ENCODE measurements around the gene DEPDC4. TPM values are rescaled to one million over a fixed set of nuclear protein-coding genes. Genes with fewer than 3 reads are reported as not detected.
"Not testable (repeated sequence)": the region's sequence is repeated elsewhere in the genome, so short reads cannot be mapped to it uniquely, and the experiment has no call there.

DEPDC4 gene
- total and polyA plus RNA-seq, 2 experiments from 2014 or later: 2.2 to 9.4 TPM

DNA sequence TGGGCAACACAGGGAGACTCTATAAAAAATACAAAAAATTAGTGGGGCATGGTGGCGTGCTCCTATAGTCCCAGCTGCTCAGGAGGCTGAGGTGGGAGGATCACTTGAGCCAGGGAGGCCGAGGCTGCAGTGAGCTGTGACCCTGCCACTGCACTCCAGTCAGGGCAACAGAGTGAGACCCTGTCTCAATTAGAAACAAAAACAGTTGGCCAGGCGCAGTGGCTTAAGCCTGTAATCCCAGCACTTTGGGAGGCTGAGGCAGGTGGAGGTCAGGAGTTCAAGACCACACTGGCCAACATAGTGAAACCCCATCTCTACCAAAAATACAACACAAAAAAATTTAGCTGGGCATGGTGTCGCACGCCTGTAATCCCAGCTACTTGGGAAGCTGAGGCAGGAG lies 1.8 kb downstream of the DEPDC4 start:
- H3K27me3 ChIP-seq (ENCODE audit: insufficient read depth); H3K36me3 ChIP-seq (ENCODE audit: insufficient read depth); H3F3A ChIP-seq (replicated peaks; ENCODE audit: low read depth); H3K4me2 ChIP-seq; H3K4me3 ChIP-seq; H3K4me3 Mint-ChIP-seq; H3K36me3 Mint-ChIP-seq (ENCODE audit: low read depth); H2AFZ ChIP-seq; H3K27ac Mint-ChIP-seq; H3K27me3 Mint-ChIP-seq (ENCODE audit: insufficient read depth, low read depth, poor library complexity); H3K27ac ChIP-seq (ENCODE audit: low read depth); H3K9me3 Mint-ChIP-seq; H3K9me2 ChIP-seq (ENCODE audit: insufficient read depth); H4K20me1 ChIP-seq (replicated peaks; ENCODE audit: insufficient read depth); ATAC-seq; DNase-seq (ENCODE audit: low spot score): not testable (repeated sequence)
- Histone ChIP-seq H3K79me2 (replicated peaks; ENCODE audit: insufficient read depth) (peaks cover 26% of the 10 kb centered on the region), H3K4me1 (ENCODE audit: insufficient read depth) (peaks cover 16% of the 10 kb centered on the region)
- H3K4me1 Mint-ChIP-seq: peaks cover 15% of the 10 kb centered on the region

DNA sequence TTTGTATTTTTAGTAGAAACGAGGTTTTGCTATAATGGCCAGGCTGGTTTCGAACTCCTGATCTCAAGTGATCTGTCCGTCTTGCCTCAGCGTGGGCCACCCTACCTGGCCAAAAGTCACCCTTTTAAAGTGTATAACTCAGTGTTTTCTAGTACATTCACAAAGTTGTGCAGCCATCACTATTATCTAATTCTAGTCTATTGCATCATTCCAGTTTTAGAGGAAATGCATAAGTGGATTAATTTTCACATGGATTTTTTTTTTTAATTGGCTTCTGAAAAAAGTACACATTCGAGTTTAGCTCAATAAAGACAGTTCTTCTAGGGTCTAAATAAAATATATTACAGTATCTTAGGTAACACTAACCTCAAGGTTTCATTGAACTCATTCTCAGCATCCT lies 3.7 kb downstream of the DEPDC4 start:
- peaks cover 2% of the 10 kb centered on the region; the same call in 1 of the 2 replicates for H3K4me1 ChIP-seq (ENCODE audit: insufficient read depth)
- H3K27ac Mint-ChIP-seq: no peak overlapping the region
- DNase-seq (ENCODE audit: low spot score): no peak
- no peak overlapping the region for H3K4me3 ChIP-seq
- peaks cover 2% of the 10 kb centered on the region for H3K4me1 Mint-ChIP-seq
- no peak overlapping the region for H3K27ac ChIP-seq (ENCODE audit: low read depth)
- H3K4me3 Mint-ChIP-seq: no peak overlapping the region
- H3K36me3 ChIP-seq (ENCODE audit: insufficient read depth): no peaks in the 10 kb centered on the region
- no peaks in the 10 kb centered on the region for H3K27me3 ChIP-seq (ENCODE audit: insufficient read depth)
- no peak overlapping the region for H3K4me2 ChIP-seq
- H3K79me2 ChIP-seq (replicated peaks; ENCODE audit: insufficient read depth): peaks cover 6% of the 10 kb centered on the region
- H3K27me3 Mint-ChIP-seq (ENCODE audit: insufficient read depth, low read depth, poor library complexity): peaks cover 8% of the 10 kb centered on the region
- no peak for ATAC-seq
- no peaks in the 10 kb centered on the region for H3K9me2 ChIP-seq (ENCODE audit: insufficient read depth)
- H3K9me3 Mint-ChIP-seq: no peaks in the 10 kb centered on the region
- peaks cover 3% of the 10 kb centered on the region; the same call in 1 of the 2 replicates for H4K20me1 ChIP-seq (replicated peaks; ENCODE audit: insufficient read depth)
- no peaks in the 10 kb centered on the region for H3F3A ChIP-seq (replicated peaks; ENCODE audit: low read depth)
- H3K36me3 Mint-ChIP-seq (ENCODE audit: low read depth): no peaks in the 10 kb centered on the region; the same call in 2 of the 3 replicates
- no peak overlapping the region for H2AFZ ChIP-seq
- TF ChIP-seq NANOG (IDR thresholded peaks at IDR 0.05; ENCODE audit: borderline replicate concordance) (no peak), ZNF114 (CRISPR knock-in tag; IDR thresholded peaks at IDR 0.05) (no peak), POLR2AphosphoS5 (IDR thresholded peaks at IDR 0.05; ENCODE audit: low read depth) (no peak), EZH2phosphoT487 (IDR thresholded peaks at IDR 0.05; ENCODE audit: unreplicated experiment) (no peak), JUNB (IDR thresholded peaks at IDR 0.05; ENCODE audit: unreplicated experiment) (no peak), EZH2 (IDR thresholded peaks at IDR 0.05; ENCODE audit: low read depth, unreplicated experiment) (no peak), CREB1 (CRISPR knock-in tag; IDR thresholded peaks at IDR 0.05; ENCODE audit: low read depth) (no peak), ZNF331 (CRISPR knock-in tag; IDR thresholded peaks at IDR 0.05; ENCODE audit: low read depth) (no peak)
- TF ChIP-seq, protein P1, sequence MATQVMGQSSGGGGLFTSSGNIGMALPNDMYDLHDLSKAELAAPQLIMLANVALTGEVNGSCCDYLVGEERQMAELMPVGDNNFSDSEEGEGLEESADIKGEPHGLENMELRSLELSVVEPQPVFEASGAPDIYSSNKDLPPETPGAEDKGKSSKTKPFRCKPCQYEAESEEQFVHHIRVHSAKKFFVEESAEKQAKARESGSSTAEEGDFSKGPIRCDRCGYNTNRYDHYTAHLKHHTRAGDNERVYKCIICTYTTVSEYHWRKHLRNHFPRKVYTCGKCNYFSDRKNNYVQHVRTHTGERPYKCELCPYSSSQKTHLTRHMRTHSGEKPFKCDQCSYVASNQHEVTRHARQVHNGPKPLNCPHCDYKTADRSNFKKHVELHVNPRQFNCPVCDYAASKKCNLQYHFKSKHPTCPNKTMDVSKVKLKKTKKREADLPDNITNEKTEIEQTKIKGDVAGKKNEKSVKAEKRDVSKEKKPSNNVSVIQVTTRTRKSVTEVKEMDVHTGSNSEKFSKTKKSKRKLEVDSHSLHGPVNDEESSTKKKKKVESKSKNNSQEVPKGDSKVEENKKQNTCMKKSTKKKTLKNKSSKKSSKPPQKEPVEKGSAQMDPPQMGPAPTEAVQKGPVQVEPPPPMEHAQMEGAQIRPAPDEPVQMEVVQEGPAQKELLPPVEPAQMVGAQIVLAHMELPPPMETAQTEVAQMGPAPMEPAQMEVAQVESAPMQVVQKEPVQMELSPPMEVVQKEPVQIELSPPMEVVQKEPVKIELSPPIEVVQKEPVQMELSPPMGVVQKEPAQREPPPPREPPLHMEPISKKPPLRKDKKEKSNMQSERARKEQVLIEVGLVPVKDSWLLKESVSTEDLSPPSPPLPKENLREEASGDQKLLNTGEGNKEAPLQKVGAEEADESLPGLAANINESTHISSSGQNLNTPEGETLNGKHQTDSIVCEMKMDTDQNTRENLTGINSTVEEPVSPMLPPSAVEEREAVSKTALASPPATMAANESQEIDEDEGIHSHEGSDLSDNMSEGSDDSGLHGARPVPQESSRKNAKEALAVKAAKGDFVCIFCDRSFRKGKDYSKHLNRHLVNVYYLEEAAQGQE (IDR thresholded peaks at IDR 0.05; ENCODE audit: unreplicated experiment): no peak
- TF ChIP-seq, protein P2, sequence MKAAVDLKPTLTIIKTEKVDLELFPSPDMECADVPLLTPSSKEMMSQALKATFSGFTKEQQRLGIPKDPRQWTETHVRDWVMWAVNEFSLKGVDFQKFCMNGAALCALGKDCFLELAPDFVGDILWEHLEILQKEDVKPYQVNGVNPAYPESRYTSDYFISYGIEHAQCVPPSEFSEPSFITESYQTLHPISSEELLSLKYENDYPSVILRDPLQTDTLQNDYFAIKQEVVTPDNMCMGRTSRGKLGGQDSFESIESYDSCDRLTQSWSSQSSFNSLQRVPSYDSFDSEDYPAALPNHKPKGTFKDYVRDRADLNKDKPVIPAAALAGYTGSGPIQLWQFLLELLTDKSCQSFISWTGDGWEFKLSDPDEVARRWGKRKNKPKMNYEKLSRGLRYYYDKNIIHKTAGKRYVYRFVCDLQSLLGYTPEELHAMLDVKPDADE (IDR thresholded peaks at IDR 0.05): no peak
- TF ChIP-seq, protein P3, sequence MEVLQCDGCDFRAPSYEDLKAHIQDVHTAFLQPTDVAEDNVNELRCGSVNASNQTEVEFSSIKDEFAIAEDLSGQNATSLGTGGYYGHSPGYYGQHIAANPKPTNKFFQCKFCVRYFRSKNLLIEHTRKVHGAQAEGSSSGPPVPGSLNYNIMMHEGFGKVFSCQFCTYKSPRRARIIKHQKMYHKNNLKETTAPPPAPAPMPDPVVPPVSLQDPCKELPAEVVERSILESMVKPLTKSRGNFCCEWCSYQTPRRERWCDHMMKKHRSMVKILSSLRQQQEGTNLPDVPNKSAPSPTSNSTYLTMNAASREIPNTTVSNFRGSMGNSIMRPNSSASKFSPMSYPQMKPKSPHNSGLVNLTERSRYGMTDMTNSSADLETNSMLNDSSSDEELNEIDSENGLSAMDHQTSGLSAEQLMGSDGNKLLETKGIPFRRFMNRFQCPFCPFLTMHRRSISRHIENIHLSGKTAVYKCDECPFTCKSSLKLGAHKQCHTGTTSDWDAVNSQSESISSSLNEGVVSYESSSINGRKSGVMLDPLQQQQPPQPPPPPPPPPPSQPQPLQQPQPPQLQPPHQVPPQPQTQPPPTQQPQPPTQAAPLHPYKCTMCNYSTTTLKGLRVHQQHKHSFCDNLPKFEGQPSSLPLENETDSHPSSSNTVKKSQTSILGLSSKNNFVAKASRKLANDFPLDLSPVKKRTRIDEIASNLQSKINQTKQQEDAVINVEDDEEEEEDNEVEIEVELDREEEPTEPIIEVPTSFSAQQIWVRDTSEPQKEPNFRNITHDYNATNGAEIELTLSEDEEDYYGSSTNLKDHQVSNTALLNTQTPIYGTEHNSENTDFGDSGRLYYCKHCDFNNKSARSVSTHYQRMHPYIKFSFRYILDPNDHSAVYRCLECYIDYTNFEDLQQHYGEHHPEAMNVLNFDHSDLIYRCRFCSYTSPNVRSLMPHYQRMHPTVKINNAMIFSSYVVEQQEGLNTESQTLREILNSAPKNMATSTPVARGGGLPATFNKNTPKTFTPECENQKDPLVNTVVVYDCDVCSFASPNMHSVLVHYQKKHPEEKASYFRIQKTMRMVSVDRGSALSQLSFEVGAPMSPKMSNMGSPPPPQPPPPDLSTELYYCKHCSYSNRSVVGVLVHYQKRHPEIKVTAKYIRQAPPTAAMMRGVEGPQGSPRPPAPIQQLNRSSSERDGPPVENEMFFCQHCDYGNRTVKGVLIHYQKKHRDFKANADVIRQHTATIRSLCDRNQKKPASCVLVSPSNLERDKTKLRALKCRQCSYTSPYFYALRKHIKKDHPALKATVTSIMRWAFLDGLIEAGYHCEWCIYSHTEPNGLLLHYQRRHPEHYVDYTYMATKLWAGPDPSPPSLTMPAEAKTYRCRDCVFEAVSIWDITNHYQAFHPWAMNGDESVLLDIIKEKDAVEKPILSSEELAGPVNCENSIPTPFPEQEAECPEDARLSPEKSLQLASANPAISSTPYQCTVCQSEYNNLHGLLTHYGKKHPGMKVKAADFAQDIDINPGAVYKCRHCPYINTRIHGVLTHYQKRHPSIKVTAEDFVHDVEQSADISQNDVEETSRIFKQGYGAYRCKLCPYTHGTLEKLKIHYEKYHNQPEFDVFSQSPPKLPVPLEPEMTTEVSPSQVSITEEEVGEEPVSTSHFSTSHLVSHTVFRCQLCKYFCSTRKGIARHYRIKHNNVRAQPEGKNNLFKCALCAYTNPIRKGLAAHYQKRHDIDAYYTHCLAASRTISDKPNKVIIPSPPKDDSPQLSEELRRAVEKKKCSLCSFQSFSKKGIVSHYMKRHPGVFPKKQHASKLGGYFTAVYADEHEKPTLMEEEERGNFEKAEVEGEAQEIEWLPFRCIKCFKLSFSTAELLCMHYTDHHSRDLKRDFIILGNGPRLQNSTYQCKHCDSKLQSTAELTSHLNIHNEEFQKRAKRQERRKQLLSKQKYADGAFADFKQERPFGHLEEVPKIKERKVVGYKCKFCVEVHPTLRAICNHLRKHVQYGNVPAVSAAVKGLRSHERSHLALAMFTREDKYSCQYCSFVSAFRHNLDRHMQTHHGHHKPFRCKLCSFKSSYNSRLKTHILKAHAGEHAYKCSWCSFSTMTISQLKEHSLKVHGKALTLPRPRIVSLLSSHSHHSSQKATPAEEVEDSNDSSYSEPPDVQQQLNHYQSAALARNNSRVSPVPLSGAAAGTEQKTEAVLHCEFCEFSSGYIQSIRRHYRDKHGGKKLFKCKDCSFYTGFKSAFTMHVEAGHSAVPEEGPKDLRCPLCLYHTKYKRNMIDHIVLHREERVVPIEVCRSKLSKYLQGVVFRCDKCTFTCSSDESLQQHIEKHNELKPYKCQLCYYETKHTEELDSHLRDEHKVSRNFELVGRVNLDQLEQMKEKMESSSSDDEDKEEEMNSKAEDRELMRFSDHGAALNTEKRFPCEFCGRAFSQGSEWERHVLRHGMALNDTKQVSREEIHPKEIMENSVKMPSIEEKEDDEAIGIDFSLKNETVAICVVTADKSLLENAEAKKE (CRISPR knock-in tag; IDR thresholded peaks at IDR 0.05): no peak
